ENCODE data around the gene ADM2.

The ADM2 gene

GRCh38 chr22:50446708-50447575, 34.4 kb upstream of the ADM2 start:
- no peak for TF ChIP-seq CTCF (IDR thresholded peaks at IDR 0.05; ENCODE audit: low read depth, low read length, missing control alignments)
- no peak overlapping the region for H3K4me3 ChIP-seq (replicated peaks; ENCODE audit: low read depth, low read length)

GRCh38 chr22:50447576-50448551, 33.5 kb upstream of the ADM2 start:
- no peak for TF ChIP-seq CTCF (IDR thresholded peaks at IDR 0.05; ENCODE audit: low read depth, low read length, missing control alignments)

More at GRCh38 chr22:50446708-50447575, 34.4 kb upstream of the ADM2 start:
- no peak for DNase-seq (ENCODE audit: extremely low read depth, low read depth)

GRCh38 chr22:50452649-50453048, 28.7 kb upstream of the ADM2 start:
- no peak for TF ChIP-seq CTCF (IDR thresholded peaks at IDR 0.05; ENCODE audit: low read depth, low read length, missing control alignments)
- no peak overlapping the region for H3K4me3 ChIP-seq (replicated peaks; ENCODE audit: low read depth, low read length)
- no peak for DNase-seq (ENCODE audit: extremely low read depth, low read depth)

More at GRCh38 chr22:50447576-50448551, 33.5 kb upstream of the ADM2 start:
- no peak for DNase-seq (ENCODE audit: extremely low read depth, low read depth)
- H3K4me3 ChIP-seq (replicated peaks; ENCODE audit: low read depth, low read length): no peak overlapping the region

GRCh38 chr22:50454556-50455075, 26.7 kb upstream of the ADM2 start:
- no peak for DNase-seq (ENCODE audit: extremely low read depth, low read depth)
- TF ChIP-seq CTCF (IDR thresholded peaks at IDR 0.05; ENCODE audit: low read depth, low read length, missing control alignments): no peak
- no peak overlapping the region for H3K4me3 ChIP-seq (replicated peaks; ENCODE audit: low read depth, low read length)

- no peak for DNase-seq (ENCODE audit: extremely low read depth, low read depth)
- H3K4me3 ChIP-seq (replicated peaks; ENCODE audit: low read depth, low read length): no peak overlapping the region
- TF ChIP-seq CTCF (IDR thresholded peaks at IDR 0.05; ENCODE audit: low read depth, low read length, missing control alignments): no peak
These were observed 26.1 kb upstream of the ADM2 start for GRCh38 chr22:50455201-50455600.

- no peak for TF ChIP-seq CTCF (IDR thresholded peaks at IDR 0.05; ENCODE audit: low read depth, low read length, missing control alignments)
- no peak overlapping the region for H3K4me3 ChIP-seq (replicated peaks; ENCODE audit: low read depth, low read length)
- DNase-seq (ENCODE audit: extremely low read depth, low read depth): no peak
These were observed 25.3 kb upstream of the ADM2 start for GRCh38 chr22:50456026-50456425.
